HL-60/S4 treated with phorbol 12-myristate 13-acetate at 8.2 ng/mL for 4 days and 3 days (cell line): ENCODE measurements around the gene PROK1.
"Not testable (repeated sequence)": the region's sequence is repeated elsewhere in the genome, so short reads cannot be mapped to it uniquely, and the experiment has no call there.

Experiments used
- in situ Hi-C: fragments of 300-500 bp; cut with MboI; formaldehyde crosslinking; loops from 2 replicates; pipeline ENCODE4 v1.15.0; 2022; ENCODE audit warnings: low sequenced_read_pairs

Gene PROK1

GRCh38 chr1:110433213-110433612 lies 17.7 kb upstream of the PROK1 start:
- in situ Hi-C loops, result no loop called here

GRCh38 chr1:110433803-110434202 lies 17.1 kb upstream of the PROK1 start:
- in situ Hi-C loops, result no loop called here

- in situ Hi-C loops, result no loop called here
These were observed 16.0 kb upstream of the PROK1 start for GRCh38 chr1:110434946-110435345.

GRCh38 chr1:110436635-110437034 lies 14.3 kb upstream of the PROK1 start:
- in situ Hi-C loops, result no loop called here

GRCh38 chr1:110437645-110438299 lies 13.2 kb upstream of the PROK1 start:
- in situ Hi-C loops, result not testable (repeated sequence)

GRCh38 chr1:110438893-110439292 lies 12.1 kb upstream of the PROK1 start:
- in situ Hi-C loops, result no loop called here

GRCh38 chr1:110439873-110440272 lies 11.1 kb upstream of the PROK1 start:
- in situ Hi-C loops, result not testable (repeated sequence)

GRCh38 chr1:110440877-110441276 lies 10.1 kb upstream of the PROK1 start:
- in situ Hi-C loops, result no loop called here

DNA sequence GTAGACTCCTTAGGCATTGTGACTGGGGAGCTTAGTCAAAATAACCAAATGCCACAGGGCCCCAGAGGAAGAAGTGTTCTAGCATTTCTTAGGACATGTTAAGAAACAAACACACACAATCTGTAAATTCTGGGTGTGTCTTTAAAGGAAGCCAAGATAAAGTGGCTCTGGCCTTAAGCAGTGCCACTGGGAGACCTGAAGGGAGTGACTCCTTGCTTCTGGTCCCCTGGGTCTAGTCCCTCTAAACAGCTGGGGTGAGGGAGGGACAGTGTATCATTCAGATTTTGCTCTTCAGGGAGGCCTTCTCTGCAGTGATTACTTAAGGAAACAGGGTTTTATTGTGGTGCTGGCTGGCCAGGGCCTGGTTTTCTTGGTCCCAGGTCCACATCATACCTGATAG lies 9.1 kb upstream of the PROK1 start:
- in situ Hi-C loops, result no loop called here

DNA sequence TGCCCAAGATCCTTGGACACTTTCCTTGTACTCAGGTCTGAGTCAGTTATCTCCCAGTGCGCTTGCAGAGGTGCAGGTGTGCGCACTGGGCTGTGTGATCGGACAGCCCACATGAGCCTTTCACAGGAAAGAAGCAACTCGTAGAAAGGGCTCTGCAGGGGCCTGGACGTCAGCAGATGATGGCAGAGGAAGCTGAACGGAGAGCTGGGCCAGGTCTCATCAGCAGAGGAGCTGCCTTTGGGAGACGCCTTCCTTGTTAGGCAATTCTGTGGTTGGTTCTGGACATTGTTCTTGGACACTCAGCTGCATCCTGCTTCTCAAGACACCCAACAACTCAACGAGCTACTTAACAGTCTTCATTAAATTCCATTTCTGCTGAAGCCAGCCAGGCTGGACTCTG lies 7.5 kb upstream of the PROK1 start:
- in situ Hi-C loops, result no loop called here

GRCh38 chr1:110444561-110444960 lies 6.4 kb upstream of the PROK1 start:
- in situ Hi-C loops, result no loop called here

DNA sequence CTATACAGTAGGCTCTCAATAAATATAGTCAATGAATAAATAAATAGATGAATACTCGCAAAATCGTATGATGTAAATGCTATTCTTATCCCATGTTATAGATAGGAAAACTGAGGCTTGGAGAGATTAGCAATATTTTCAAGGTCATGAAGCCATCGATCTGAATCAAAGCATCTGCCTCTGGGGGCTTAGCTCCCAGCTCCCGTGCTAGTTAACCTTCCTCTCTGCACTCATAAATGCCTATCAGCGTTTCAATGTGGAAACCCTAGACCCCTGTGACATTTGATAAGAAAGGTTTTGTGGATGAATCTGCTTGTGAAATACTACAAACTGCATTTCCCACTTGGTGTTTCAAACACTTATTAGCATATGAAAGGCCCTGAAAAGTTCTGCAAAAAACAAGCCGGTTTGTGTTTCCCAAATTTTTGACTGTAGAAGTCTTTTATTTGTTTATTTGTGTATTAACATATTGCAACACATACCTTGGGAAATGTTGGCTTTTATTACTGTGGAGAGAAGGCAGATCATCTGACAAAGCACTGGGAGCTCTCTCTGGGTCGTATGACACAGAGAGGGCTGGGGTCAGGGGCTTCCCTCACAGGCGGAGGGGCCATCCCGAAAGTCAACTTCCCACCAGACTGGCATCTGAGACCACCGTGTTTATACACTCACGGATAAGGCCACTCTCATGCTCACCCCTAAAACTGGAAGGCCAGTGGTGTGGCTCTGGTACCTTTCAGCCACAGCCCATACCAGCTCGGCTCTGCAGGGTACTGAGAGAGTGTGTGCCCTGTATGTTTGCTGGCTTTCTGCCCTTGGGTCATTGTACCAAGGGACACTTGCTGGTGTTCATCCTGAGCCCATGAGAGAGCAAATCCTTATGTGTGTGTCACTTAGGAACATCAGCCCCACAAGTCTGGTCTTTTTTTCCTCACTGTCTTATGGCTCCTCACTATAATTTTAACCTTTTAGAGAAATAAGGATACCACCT lies 993 bp upstream of the PROK1 start:
- in situ Hi-C loops, result loop anchor here (10.0 kb wide), 1 partner anchor 245 kb away; no protein-coding TSS in a partner anchor

DNA sequence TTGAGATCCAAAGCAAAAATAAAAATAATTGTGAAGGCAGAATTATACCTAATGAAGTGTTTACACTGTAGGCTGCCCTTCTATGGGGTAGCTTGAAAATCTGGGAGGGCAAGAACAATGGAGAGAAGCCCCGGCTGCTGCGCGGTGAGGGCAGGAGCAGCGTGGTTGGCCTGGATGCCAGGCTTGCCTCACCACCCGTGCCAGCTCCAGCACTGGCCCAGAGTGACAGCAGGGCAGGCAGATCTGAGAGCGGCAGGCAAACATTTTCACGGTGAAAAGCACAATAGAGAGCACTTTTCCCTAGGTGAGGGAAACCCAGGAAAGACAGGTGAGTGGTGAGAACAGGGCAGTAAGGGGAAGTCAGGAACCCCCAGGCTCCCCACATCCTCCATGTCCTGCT lies 1.4 kb downstream of the PROK1 start:
- in situ Hi-C loops, result loop anchor here (10.0 kb wide), 1 partner anchor 248 kb away; no protein-coding TSS in a partner anchor

DNA sequence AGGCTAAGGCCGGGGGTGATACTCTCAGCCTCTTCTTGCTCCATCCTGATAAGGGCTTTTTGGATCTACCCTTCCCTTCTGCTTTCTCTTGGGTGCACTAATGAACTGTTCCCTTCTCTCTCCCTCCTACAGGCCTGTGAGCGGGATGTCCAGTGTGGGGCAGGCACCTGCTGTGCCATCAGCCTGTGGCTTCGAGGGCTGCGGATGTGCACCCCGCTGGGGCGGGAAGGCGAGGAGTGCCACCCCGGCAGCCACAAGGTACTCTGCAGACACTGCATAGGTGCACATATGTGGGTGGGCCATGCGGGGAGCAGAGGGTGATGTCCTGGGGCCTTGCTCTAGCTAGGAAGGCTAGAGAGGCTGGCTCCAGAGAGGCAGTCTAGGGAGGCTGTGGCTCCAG lies 2.9 kb downstream of the PROK1 start:
- in situ Hi-C loops, result loop anchor here (10.0 kb wide), 1 partner anchor 249 kb away; no protein-coding TSS in a partner anchor

DNA sequence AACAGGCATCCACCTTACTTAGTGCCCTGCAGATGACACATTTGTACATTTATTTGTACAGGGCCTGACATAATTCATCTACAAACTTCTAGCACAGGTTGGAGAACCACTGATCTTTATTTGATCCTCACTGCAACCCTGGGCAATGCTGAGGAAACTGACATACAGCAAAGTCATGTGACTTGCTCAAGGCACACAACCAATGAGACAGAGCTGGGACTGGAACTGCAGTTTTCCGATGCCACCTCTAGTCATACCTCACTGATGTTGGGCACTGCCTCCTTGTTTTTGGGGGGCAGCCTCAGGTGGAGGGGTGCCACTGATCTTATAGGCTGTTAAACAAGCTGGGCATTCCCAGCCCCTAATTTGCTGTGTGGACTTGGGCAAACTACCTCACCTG lies 3.4 kb downstream of the PROK1 start:
- in situ Hi-C loops, result loop anchor here (10.0 kb wide), 1 partner anchor 250 kb away; no protein-coding TSS in a partner anchor

DNA sequence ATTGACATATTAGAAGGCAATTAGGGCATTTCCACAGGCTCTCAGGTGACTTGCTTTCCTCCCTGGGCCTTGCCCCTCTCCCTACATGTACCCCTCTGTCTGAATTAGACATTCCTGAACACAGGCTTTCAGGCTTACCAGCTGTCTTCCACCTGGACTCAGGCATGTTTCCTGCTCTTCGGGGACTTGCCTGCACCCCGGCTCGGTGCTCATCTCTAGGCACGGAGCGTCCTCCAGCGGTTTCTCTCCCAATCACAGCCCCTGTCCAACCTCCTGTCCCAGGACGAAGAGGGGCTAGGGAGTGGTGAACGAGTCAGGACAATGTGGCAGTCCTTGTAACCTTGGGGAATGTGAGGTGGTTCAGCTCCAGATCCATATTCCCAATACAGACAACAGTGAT lies 4.2 kb downstream of the PROK1 start:
- in situ Hi-C loops, result loop anchor here (10.0 kb wide), 1 partner anchor 250 kb away; no protein-coding TSS in a partner anchor

- in situ Hi-C loops, result loop anchor here (10.0 kb wide), 1 partner anchor 252 kb away; no protein-coding TSS in a partner anchor
These were observed 6.3 kb downstream of the PROK1 start for GRCh38 chr1:110457206-110457605.

DNA sequence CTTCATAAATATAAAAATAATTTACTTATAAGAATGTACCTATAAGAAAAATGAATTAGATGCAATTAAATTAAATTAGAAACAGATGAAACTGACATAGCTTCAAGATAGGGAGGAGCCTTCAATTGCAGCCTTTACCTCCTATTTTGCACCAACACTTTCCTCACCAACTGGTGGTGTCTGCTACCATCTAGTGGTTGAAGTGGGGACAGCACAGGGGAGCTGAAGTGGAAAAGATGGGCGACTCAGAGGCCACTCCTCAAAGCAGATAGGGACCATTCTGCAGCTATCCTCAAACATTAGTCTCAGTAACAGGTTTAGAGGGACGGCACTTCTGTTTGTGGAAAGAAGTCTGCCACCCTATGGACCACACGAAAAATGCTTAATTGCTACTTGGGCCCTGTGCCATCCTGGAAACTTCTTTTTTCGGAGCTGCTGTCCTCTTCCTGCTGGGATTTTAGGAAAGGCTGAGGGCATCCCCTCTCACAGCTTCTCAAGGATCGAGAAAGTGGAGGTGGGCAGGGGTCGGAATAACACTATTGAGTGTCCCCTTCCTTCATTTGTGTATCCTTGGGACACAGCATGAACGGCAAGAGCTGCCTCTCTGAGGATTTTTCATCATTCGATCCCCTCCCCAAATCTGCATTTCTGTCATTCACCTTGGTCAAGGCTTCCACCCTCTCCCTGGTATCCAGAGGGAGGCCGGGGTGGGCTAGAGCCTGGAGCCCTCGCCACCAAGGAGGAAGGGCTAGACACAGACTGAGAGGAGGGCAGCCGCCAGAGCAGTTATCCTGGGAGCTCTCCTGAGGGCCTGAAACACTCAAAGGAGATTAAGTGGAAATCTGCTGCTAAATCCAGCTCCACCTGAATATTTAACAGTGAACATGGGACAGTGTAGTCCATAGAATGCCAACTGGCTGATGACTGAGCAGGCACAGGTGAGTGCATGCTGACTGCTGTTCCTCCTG lies 9.6 kb downstream of the PROK1 start:
- in situ Hi-C loops, result no loop called here

DNA sequence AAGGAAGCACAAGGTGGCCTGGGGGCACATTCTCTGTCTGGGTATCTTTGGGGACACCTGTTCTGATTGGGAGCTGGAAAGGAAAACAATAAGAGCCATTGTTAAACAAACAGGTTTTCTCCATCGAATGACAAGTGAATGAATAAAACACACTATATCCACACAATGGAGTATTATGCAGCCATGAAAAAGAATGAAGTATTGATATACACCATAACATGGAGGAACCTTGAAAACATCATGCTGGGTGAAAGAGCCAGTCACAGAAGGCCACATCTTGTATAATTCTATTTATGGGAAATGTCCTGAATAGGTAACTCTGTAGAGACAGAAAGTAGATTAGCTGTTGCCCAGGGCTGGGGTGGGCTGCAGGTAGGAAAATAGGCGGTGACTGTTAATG lies 11.1 kb downstream of the PROK1 start:
- in situ Hi-C loops, result no loop called here

- in situ Hi-C loops, result no loop called here
These were observed 12.0 kb downstream of the PROK1 start for GRCh38 chr1:110462964-110463363.

DNA sequence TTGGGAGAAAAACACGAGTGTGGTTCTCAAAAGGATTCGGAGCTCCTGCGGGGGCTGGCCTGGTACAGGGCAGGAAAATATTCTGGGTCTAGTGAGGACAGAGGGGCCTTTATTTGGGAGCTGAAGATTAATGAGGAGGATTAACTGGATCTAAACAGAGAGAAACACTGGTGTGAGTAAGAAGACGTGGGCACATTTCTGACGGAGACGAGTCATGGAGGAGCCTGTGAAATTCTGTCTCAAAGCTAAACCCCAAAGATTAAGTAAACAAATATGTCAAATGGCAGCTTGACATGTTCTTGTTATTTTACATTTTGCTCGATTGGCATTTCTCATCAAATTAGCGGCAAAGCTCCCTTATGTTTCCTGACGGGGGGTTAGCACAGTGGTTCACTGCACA lies 12.8 kb downstream of the PROK1 start:
- in situ Hi-C loops, result no loop called here
